Measurements from ENCODE around the gene CEP131. TPM values are rescaled to one million over a fixed set of nuclear protein-coding genes. Genes with fewer than 3 reads are reported as not detected.

CEP131 gene
- total and polyA plus RNA-seq, 8 donors: 4.8 to 75.0 (median 12.1) TPM

GRCh38 chr17:81200695-81201580 lies 21.8 kb downstream of the CEP131 start:
- 51 to 60% (median 55%) methylated on average over 23 to 27 of the region's 27 CpGs for WGBS, 5 donors
- peak; percentile 79 to 91 for DNase-seq
- H3K4me3 ChIP-seq: no peak overlapping the region
- intact Hi-C loops (cut with DNase I; ENCODE audit: low total_unique reads): no loop called here
- peak in 1 of 3 donors; percentile 53 for TF ChIP-seq POLR2AphosphoS5 (IDR thresholded peaks at IDR 0.05)
- TF ChIP-seq, protein P1, sequence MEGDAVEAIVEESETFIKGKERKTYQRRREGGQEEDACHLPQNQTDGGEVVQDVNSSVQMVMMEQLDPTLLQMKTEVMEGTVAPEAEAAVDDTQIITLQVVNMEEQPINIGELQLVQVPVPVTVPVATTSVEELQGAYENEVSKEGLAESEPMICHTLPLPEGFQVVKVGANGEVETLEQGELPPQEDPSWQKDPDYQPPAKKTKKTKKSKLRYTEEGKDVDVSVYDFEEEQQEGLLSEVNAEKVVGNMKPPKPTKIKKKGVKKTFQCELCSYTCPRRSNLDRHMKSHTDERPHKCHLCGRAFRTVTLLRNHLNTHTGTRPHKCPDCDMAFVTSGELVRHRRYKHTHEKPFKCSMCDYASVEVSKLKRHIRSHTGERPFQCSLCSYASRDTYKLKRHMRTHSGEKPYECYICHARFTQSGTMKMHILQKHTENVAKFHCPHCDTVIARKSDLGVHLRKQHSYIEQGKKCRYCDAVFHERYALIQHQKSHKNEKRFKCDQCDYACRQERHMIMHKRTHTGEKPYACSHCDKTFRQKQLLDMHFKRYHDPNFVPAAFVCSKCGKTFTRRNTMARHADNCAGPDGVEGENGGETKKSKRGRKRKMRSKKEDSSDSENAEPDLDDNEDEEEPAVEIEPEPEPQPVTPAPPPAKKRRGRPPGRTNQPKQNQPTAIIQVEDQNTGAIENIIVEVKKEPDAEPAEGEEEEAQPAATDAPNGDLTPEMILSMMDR (IDR thresholded peaks at IDR 0.05): peak in 5 of 7 experiments; percentile 57 to 84 (median 74)
- TF ChIP-seq POLR2A (IDR thresholded peaks at IDR 0.05): no peak
- H3K9me3 ChIP-seq: no peaks in the 10 kb centered on the region
- H3K36me3 ChIP-seq: peaks cover 0 to 64% (median 47%) of the 10 kb centered on the region in 4 donors
- H3K27ac ChIP-seq: peak overlapping the region in 2 of 5 donors; percentile 11 to 30
- peaks cover 0 to 20% (median 12%) of the 10 kb centered on the region in 4 donors for H3K4me1 ChIP-seq
- no peaks in the 10 kb centered on the region for H3K27me3 ChIP-seq

DNA sequence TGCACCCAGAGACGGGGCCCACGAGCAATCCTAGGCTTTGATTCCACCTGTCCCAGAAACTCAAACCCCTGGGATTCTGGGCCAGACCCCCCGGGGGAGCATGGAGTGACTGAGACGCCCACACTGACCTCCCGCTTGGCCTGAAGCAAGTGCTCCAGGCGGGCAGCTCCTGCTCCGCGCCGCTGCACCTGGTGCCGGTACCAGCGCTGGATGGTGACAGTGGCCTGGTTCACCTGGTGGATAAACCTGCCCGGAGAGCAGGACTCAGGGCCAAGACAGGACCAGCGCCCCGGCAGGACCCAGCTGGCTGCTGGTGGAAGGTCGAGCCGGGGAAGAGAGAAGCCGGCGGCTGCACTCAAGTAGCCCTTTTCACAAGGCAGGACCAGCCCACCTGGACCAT lies 22.6 kb downstream of the CEP131 start:
- Histone ChIP-seq H3K27ac (peak overlapping the region in 1 of 5 donors; percentile 30), H3K9me3 (no peaks in the 10 kb centered on the region), H3K4me3 (no peak overlapping the region), H3K27me3 (no peaks in the 10 kb centered on the region), H3K4me1 (peaks cover 0 to 20% (median 12%) of the 10 kb centered on the region in 4 donors), H3K36me3 (peaks cover 0 to 71% (median 54%) of the 10 kb centered on the region in 4 donors)
- no peak for DNase-seq
- TF ChIP-seq POLR2A (IDR thresholded peaks at IDR 0.05): no peak
- TF ChIP-seq POLR2AphosphoS5 (IDR thresholded peaks at IDR 0.05): no peak
- TF ChIP-seq, protein P1 (IDR thresholded peaks at IDR 0.05): no peak
- TF ChIP-seq EP300 (IDR thresholded peaks at IDR 0.05): no peak
- WGBS, 5 donors: 78 to 90% (median 83%) methylated on average over 17 to 18 of the region's 18 CpGs; no CpG with 5 or more reads in 1 of the 5 donors
- intact Hi-C loops (cut with DNase I; ENCODE audit: low total_unique reads): no loop called here

DNA sequence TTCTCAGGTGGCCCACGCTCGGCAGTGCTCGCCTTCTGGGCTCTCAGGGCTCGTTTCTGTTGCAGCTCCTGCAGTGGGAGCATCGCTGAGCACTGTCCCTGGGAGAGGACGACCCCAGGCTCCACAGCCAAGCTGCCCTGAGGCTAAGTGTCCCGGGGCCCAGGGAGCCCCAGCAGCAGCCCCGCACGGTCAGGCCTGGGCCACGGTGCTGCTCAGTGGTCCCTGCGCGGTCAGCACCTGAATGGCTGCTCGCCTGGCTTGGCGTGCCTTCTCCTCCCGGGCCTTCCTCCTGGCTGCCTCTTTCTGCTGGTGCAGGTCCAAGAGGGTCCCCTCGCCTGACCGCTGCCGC lies 23.3 kb downstream of the CEP131 start:
- no peaks in the 10 kb centered on the region for H3K27me3 ChIP-seq
- peaks cover 0 to 77% (median 61%) of the 10 kb centered on the region in 4 donors for H3K36me3 ChIP-seq
- no peak overlapping the region for H3K4me3 ChIP-seq
- intact Hi-C loops (cut with DNase I; ENCODE audit: low total_unique reads): no loop called here
- DNase-seq: no peak
- no peak overlapping the region for H3K27ac ChIP-seq
- no peaks in the 10 kb centered on the region for H3K9me3 ChIP-seq
- peaks cover 0 to 20% (median 12%) of the 10 kb centered on the region in 4 donors for H3K4me1 ChIP-seq
- 85 to 95% (median 94%) methylated on average over 11 to 18 of the region's 18 CpGs for WGBS, 5 donors
- TF ChIP-seq EP300 (IDR thresholded peaks at IDR 0.05) (no peak), POLR2AphosphoS5 (IDR thresholded peaks at IDR 0.05) (no peak), POLR2A (IDR thresholded peaks at IDR 0.05) (no peak)
- TF ChIP-seq, protein P1 (IDR thresholded peaks at IDR 0.05): no peak

DNA sequence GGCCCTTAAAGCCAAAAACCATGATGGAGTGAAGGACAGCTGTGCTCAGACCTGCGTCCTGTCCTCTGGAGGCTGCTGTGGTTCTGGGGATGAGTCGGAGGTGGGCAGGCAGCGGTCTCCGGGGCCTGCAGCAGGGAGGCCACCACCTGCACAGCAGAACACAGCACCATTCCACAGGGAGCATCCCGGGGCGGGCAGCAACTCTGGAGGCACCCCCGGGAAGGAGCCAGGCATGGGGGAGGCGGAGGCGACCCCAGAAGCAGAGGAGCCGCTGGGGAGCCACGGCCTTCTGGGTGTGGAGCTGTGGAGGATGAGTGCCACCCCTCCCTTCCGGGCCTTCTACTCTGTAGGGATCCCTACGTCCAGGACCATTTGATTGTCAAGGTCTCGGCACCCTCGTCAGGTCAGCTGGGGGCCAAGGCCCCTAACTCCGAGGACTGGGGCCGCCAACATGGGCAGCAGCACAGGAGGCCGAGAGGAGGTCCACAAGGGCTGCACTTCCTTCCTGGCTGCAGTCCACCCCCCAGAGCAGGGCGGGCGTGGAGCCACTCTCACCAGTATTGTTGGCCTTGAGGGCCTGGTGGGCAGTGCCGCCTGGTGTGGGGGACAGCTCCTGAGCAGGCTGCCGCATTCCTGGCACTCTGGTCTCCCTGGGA lies 23.8 kb downstream of the CEP131 start:
- H3K27ac ChIP-seq: no peak overlapping the region
- DNase-seq: no peak
- no peaks in the 10 kb centered on the region for H3K9me3 ChIP-seq
- no peak overlapping the region for H3K4me3 ChIP-seq
- intact Hi-C loops (cut with DNase I; ENCODE audit: low total_unique reads): no loop called here
- peaks cover 0 to 22% (median 12%) of the 10 kb centered on the region in 4 donors for H3K4me1 ChIP-seq
- peaks cover 0 to 80% (median 59%) of the 10 kb centered on the region in 4 donors for H3K36me3 ChIP-seq
- 89 to 97% (median 92%) methylated on average over 12 to 22 of the region's 22 CpGs for WGBS, 5 donors
- H3K27me3 ChIP-seq: no peaks in the 10 kb centered on the region
- no peak for TF ChIP-seq POLR2AphosphoS5 (IDR thresholded peaks at IDR 0.05)
- no peak for TF ChIP-seq EP300 (IDR thresholded peaks at IDR 0.05)
- TF ChIP-seq POLR2A (IDR thresholded peaks at IDR 0.05): no peak
- TF ChIP-seq, protein P1 (IDR thresholded peaks at IDR 0.05): no peak
